ENCODE results near the gene OSBPL3. TPM values are rescaled to one million over a fixed set of nuclear protein-coding genes. Genes with fewer than 3 reads are reported as not detected.

Gene OSBPL3
- total RNA-seq, 1 experiment from 2014 or later, result 7.1 TPM

DNA sequence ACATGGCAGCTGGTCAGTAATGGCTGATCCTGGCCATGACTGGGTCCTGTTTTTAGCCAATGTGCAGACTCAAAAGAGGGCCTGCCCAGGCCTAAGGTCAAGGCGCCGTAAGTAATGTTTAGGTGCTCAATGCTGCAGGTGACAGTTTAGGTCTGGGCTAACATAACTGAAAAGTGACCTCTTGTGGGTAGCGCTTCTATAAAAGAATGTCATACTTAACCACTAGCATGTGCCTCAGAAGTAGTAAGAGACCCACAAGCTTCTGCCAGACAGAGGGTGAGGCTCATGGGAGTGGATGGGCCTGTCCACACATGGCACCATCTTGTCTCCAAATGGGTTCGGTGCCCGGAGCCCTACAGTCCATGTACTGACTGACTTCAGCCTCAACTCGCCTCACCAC, 132.2 kb downstream of the OSBPL3 start:
- in situ Hi-C loops (cut with HindIII; ENCODE audit: low sequenced_read_pairs), result no loop called here

DNA sequence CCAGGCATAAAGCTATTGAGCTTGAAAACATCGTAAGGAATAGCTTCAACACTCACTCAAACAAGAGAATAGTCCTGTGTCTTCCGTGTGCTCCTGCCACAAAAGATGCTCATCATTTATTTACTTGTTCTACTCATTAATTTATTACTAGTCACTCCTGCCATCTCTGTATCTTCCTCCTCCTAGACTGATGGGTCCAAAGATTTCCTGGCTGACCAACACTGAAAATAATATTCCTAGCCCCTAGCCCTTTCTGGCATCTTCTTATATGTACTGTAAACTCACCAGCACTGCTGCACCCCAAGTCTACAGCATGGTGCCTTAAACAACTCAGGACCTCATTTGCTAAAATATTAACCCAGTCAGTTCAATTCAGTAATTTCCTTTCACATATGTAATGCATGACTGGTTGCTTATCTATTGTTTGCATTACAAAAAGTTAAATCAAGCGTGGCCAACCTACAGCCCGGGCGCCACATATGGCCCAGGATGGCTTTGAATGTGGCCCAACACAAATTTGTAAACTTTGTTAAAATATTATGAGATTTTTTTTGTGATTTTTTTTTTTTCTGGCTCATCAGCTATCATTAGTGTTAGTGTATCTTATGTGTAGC, 136.1 kb downstream of the OSBPL3 start:
- no peak for DNase-seq (ENCODE audit: low spot score)
- in situ Hi-C loops (cut with HindIII; ENCODE audit: low sequenced_read_pairs), result no loop called here

More for the DNA sequence above, 132.2 kb downstream of the OSBPL3 start:
- no peak for DNase-seq (ENCODE audit: low spot score)

DNA sequence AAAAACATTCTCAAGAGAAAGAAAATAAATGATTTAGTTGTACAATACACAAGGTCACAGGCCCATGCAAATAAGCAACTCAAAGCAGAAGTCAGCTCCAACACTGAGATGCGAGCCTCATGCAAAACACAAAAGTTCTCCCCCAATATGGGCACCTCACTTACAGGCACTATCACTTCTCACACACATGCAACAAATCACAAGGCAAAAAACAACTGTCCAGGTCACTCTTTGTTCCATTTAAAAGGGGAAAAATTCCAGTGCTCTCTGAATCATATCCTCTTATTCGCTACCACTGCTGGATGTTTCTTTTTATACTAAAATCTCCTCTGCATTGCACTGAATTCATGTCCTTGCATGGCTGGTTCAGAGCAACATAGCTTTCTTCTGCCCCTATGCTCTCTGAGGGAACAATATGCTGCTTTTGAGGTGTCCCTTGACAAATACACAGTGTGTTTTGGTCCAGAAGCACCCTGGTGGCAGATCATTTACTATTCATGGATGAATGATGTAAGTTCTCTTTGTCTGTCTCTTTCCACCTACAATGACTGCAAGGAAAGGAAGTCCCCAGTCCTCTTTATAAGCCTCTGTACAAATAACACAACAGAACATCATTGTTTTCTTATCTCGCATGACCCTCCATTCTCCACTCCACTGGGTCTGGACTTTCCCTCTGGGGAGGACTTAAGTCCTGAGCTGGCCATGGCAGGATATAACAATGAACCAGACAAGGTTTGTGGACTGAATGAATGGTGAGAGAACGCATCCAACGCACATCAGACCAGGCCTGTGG, 137.3 kb downstream of the OSBPL3 start:
- no peak for DNase-seq (ENCODE audit: low spot score)
- in situ Hi-C loops (cut with HindIII; ENCODE audit: low sequenced_read_pairs), result no loop called here

DNA sequence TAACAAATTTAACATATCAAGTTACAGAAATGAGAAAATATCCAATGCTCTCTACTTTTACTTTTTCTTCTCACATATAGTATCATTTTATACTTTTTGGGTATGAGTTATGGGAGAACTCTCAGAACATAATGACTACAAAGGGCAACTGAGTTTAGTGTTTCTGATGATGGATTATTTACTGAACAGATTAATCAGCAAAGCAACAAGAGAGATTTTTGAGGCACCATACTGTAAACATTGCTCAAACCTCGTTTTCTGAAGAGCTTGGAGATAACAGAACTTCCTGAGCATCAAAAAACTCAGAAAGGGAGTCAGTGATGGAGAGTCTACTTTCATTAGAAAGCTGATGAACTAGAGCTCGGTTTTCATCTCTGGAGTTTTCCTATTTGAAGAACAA, 137.9 kb downstream of the OSBPL3 start:
- in situ Hi-C loops (cut with HindIII; ENCODE audit: low sequenced_read_pairs), result no loop called here
- DNase-seq (ENCODE audit: low spot score), result no peak

DNA sequence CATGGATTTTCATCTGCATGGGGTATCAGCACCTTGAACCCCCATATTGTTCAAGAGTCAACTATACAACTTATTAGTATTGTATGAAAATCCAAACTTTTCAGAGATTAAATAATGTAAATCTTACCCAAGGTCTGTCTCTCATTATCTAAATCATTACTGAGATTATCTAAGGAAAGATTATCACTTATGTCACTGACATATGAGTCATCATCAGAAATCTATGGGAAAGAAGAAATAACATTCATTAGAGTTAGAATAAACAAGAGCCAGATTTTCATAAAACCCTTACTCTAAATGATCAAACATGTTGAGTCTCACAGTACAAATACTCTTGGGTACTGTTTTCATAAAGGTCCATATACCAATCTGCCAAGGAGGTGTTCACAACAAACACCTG, 139.4 kb downstream of the OSBPL3 start:
- in situ Hi-C loops (cut with HindIII; ENCODE audit: low sequenced_read_pairs), result no loop called here
- no peak for DNase-seq (ENCODE audit: low spot score)

DNA sequence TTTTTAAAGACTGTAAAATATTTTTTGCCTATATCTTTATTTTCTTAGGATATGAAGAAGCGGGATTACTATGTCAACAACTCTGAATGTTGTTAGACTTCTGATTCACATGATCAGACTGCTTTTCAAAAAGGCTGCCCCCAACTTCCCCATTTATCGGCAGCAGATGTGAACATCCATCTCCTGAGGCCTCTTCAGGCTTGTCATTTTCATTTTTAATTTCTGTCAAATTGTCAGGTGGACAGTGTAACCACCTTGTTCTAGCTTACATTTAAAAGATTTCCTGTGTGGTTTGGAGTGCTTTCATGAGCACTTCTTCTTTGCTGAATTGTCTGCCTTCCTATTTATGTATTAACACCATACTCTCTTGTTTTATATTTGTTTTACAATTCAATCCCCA, 143.9 kb downstream of the OSBPL3 start:
- DNase-seq (ENCODE audit: low spot score), result no peak
- in situ Hi-C loops (cut with HindIII; ENCODE audit: low sequenced_read_pairs), result no loop called here

DNA sequence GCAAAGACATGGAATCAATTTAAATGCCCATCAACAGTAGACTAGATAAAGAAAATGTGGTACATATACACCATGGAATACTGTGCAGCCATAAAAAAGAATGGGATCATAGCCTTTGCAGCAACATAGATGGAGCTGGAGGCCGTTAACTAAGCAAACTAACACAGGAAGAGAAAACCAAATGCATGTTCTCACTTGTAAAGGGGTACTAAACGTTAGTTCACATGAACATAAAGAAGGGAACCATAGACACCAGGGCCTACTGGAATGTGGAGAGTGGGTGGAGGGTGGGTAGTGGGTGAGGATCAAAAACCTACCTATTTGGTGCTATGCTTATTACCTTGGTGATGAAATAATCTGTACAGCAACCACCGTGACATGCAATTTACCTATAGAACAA, 144.3 kb downstream of the OSBPL3 start:
- in situ Hi-C loops (cut with HindIII; ENCODE audit: low sequenced_read_pairs), result no loop called here

DNA sequence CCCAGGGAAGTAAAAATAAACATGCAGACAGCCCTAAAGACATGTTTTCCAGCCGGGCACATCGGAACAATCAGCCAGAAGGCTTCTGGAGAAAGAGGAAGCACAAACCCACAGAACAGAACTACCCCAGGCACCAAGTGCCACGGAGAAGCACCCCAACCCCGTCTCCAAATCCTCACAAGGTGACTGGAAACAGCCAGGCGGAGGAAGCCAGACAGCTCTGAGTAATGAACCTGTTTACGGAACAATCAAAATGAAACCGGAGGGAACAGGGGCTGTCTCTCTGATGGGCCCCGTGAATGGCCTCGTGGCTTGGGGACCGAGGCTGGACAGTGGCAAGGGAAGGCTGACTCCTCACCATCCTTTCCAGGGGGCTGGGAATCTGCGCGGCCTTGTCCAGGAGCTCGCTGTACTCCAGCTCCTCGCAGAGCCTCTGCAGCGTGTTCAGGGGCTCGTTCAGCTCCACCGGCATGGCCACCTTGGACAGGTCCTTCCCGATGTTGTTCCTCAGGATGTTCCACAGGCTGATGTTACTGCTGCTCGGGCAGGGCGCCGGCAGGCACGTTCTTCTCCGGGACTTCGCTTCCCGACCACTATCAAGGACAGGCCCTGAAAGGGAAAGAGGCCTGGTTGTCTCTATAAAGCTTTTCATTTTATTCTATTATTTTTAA, 145.7 kb downstream of the OSBPL3 start:
- DNase-seq (ENCODE audit: low spot score), result no peak
- in situ Hi-C loops (cut with HindIII; ENCODE audit: low sequenced_read_pairs), result no loop called here

More for the DNA sequence above, 144.3 kb downstream of the OSBPL3 start:
- no peak for DNase-seq (ENCODE audit: low spot score)

DNA sequence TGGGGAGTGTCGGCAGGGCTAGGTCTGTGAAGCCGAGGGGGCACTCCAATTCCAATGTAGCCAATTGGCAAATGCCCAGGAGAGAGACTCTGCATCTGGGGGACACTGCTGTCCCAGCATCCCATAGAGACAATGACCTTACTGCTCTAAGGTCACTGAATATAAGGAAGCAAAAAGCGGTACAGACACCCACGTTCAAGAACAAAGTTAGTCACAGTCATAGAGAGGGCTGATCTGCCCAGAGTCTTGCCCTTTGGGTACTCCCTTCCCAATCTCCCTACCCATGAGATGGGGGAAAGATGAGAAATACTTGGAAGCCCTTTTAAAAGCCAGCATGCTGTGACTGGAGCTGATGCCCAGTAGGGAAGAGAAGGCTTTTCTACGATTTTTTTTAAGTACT, 146.4 kb downstream of the OSBPL3 start:
- in situ Hi-C loops (cut with HindIII; ENCODE audit: low sequenced_read_pairs), result no loop called here
- DNase-seq (ENCODE audit: low spot score), result no peak

DNA sequence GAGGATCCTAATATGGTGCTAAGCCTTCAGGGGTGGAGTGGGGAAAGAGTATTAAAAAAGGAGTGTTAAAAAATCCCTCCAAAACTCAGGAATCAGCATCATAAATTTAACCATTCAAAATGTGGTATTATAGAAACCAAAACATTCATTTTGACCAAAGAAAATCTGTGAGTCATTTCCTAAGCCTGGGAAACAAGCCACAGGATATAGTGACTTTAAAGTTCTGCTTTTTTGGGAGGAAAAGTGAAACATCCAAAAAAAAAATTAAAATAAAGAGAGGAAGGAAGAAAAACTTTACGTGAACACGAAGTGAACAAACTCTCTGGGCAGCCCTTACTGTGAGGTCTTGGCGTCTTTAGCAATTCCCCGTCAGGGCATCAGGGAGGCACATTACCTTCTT, 148.7 kb downstream of the OSBPL3 start:
- in situ Hi-C loops (cut with HindIII; ENCODE audit: low sequenced_read_pairs), result no loop called here

DNA sequence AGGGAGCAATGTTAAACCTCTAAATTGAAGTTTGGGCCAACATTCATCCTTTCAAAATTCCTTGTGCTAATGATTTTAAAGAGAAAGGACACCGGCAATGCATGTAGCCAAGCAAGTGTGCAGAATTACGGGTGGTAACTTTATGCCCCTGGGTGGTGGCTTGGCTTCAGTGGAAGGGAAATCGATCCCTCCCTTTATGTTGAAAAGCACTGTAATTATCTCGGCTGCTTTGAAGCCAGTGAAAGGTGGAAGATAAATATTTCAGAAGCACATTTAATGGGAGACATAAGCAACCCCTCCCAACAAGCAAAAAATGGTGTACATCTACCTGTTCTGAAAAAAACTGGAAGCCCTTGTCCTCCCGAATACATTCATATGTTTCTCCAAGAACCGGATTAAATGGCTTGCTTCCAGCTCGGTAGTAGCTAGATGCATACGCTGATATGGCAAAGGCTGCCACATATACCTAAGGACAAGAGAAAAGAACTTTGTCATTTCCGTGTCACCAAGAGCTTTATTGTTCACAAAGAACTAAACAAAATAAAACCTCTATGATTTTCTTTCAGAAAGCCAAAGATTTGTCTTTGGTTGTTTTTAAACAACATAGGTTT, 149.4 kb downstream of the OSBPL3 start:
- in situ Hi-C loops (cut with HindIII; ENCODE audit: low sequenced_read_pairs), result no loop called here
- no peak for DNase-seq (ENCODE audit: low spot score)

More for the DNA sequence above, 148.7 kb downstream of the OSBPL3 start:
- no peak for DNase-seq (ENCODE audit: low spot score)

DNA sequence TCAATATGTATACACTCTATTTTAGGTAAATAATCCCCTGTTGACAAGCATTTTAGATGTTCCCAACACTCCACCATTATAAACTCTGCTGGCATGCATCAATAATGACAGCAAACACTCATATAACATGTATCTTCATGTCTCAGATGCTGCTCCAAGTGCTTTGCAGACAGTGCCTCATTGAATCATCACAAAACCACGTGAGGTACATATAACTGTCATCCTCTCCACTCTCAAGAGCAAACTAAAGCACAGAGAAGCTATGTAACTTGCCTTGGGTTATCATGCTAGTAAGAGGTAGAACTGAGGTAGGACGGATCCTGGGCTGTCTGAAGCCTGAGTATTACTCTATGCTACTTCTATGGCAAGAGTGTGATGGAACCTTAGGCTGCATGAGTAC, 150.2 kb downstream of the OSBPL3 start:
- in situ Hi-C loops (cut with HindIII; ENCODE audit: low sequenced_read_pairs), result no loop called here
- no peak for DNase-seq (ENCODE audit: low spot score)

DNA sequence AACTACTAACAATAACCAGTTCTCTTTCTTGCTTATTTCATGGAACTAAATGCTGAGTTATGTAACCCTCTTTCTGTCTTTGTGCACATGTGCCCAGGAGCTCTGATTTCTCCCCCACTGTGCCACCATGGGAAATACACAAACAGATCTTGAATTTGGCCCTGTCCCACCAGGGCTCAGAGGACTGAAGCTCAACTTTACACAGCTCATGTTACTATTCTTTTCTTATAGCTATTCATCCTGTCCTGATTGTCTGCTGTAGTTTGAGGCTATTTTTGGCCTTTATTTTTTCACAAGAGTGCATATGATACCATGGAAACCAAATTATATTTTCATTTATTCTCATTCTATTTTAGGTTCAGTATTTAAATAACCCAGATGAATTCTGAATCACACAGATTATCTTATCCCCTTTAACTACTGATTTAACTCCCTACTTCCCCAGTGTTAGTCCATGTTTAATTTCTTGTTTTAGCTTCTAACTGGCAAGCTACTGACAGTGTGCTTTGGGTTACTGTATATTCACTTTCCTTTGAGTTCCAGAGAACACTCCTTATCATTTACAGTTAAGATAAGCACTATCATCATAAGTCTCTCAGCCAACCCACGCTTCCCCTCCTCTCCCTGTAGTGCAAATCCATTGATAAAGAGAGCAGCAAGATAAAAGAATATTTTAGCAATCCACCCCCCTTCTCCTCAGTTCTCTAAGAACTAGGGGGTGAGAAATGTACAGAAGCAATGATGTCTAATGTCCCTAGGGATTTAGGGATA, 150.9 kb downstream of the OSBPL3 start:
- no peak for DNase-seq (ENCODE audit: low spot score)
- in situ Hi-C loops (cut with HindIII; ENCODE audit: low sequenced_read_pairs), result no loop called here

DNA sequence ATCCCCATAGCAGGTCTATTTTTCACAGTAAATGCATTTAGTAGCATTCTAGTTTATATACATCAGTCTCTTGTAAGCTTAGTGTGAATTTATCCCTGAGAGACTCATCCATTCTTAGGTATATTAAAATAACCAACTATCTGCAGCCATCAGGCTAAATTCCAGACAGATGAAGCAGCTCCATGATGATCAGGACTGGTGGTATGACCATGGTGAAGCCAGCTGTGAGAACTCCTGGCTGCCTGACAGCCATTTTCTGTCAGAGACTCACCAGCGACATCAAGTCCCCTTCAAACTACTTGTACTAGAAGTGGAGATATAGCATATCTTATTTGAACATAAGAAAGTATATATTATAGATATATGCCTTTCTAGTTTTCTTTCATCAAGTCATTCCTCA, 152.4 kb downstream of the OSBPL3 start:
- in situ Hi-C loops (cut with HindIII; ENCODE audit: low sequenced_read_pairs), result no loop called here
- no peak for DNase-seq (ENCODE audit: low spot score)

DNA sequence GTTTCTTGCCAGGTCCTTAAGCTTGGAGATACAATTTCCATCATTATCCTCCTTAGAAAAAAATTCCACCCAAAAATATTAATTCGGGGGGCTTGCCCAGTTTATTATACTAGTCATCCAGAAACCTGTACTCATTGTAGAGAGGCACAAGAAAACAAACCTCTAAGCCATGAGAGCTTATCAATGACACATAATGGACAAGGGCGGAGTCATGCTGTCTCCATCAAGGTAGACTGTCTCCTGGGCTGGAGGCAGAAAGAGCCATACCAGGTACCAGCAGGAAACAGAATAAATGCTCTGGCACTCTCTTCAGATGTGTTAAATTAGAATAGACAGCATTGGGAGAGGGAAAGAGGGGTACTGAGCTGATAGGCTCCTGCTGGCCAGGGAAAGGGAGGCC, 153.0 kb downstream of the OSBPL3 start:
- in situ Hi-C loops (cut with HindIII; ENCODE audit: low sequenced_read_pairs), result no loop called here
- DNase-seq (ENCODE audit: low spot score), result no peak

DNA sequence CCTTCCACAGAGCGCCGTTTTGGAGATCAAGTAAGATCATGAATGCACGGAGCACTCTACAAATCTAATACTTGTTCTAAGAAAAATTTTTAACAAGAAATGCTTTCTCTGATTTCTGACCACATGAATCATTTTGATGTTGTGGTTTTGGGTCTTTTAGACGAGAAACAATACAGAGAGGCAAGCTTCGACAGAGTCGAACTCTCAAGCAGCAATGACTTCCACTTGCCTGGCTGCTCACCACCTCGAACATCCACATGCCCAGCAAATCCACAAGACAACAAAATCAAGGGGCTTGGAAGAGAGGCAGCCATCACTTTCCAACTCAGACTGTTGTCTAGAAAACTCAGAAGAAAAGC, 153.3 kb downstream of the OSBPL3 start:
- DNase-seq (ENCODE audit: low spot score), result no peak
- in situ Hi-C loops (cut with HindIII; ENCODE audit: low sequenced_read_pairs), result no loop called here

DNA sequence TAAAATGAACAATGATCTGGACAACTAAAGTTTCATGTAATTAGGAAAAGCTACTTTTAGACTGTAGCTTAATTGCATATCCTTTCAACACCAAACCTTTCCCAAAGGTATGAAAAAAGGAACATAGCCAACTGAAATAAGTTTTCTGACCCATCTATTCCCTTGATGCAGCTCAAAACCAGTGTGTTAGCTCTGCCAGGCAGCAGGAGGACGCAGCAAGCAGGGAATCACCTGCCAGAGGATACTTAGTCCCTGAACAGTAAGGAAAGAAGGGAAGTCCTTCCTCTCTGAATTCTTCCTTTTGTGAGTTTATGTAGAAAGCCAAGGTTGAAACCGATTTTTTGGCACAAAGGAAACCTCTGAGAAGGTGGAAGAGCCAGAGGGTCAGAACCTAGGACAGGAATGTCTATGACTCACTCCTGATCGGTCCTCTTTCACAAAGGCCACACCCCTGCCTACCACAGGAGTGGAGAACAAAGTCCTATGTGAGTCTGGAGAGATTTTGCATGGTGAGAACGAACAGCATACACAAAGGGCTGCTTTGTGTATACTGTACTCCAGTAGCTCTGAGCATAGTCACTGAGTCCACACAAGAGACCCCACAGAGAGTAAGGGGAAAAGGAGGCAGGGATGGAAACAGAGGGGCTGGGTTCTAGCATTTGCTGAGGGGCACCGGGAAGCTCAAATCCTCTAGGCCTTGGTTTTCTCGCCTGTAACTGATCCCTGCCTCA, 153.9 kb downstream of the OSBPL3 start:
- DNase-seq (ENCODE audit: low spot score), result no peak
- in situ Hi-C loops (cut with HindIII; ENCODE audit: low sequenced_read_pairs), result no loop called here

DNA sequence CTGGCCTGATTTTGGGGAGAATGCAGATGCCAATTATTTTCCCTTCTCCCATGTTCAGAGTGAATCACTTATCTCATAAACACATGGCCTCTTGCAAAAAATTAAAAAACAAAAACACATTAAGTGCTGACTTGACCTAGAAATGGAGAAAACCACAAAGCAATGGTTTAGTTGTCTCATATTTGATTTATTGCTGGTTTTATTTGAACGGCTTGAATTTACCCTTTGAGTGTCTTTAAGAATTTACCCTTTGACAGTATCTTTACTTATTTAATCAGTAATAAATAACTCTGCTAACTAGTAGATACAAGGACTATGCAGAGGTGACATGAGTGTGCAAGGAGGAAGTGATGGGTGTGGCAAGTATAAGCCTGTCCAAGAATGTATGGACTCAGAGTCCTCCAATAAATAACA, 154.6 kb downstream of the OSBPL3 start:
- no peak for DNase-seq (ENCODE audit: low spot score)
- in situ Hi-C loops (cut with HindIII; ENCODE audit: low sequenced_read_pairs), result no loop called here

DNA sequence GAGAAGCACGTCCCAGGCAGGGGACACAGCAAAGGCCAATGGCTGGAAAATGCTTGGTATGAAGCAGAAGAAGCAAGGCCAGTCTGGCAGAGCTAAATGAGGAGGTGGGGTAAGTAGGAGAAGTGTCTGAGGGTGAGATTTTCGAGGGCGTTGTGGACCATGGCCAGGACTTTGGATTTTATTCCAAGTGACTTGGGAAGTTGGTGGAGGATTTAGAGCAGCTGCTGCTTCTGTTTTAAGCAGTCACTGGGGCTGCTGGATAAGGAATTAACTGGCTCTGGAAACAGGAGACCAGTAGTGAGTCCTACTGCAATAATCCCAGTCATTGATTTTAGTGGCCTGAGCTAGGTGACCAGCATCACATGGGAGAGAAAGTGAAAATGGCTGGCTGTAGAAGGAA, 155.1 kb downstream of the OSBPL3 start:
- DNase-seq (ENCODE audit: low spot score), result no peak
- in situ Hi-C loops (cut with HindIII; ENCODE audit: low sequenced_read_pairs), result no loop called here
